ENCODE measurements around the gene RNF138.
"Not testable (repeated sequence)": the region's sequence is repeated elsewhere in the genome, so short reads cannot be mapped to it uniquely, and the experiment has no call there.

RNF138 gene

DNA sequence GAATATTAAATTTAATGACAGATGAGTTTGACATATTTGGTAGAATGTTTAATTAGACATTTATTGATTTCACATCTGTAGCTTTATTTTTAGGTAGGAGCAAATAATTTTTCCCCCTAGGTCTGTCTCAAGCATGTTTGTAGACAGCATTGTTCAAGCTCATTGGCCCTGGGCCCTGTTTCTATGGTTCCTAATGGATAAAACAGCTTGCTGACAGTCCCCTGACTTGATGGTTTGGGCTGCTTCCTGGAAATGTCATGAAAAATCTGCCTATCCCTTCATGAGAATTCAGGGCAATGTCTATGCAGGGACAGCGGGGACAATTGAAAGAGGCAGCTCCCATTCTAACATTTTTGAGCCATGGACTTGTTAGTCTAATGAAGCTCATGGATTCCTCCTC, 83.6 kb downstream of the RNF138 start:
- DNase-seq (ENCODE audit: low spot score), result no peak

DNA sequence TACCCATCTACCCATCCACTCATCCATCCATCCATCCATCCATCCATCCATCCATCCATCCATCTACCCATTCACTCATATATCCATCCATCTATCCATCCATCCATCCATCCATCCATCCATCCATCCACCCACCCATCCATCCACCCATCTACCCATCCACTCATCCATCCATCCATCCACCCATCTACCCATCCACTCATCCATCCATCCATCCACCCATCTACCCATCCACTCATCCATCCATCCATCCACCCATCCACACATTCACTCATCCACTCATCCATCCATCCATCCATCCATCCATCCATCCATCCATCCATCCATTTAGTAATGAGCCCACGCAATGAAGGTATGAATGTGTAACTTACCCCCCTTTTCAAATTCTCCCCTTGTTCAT, 85.1 kb downstream of the RNF138 start:
- DNase-seq (ENCODE audit: low spot score), result not testable (repeated sequence)

GRCh38 chr18:32177530-32177929, 85.9 kb downstream of the RNF138 start:
- no peak for DNase-seq (ENCODE audit: low spot score)

Data from kidney capillary endothelial cell (primary cell).